Activated CD8-positive, alpha-beta memory T cell treated with anti-CD3 and anti-CD28 coated beads for 4 hours (primary cell): ENCODE results near the gene DNAJC7.
"Not testable (repeated sequence)": the region's sequence is repeated elsewhere in the genome, so short reads cannot be mapped to it uniquely, and the experiment has no call there.

Source experiments
- DNase-seq, 2 donors: peaks; one replicate each; pipeline ENCODE4 v3.0.0-alpha.2; 2020; ENCODE audit warnings: low read depth in 2 of 2

DNAJC7 gene

GRCh38 chr17:42041619-42042018, 24.4 kb upstream of the DNAJC7 start:
- no peak for DNase-seq

DNA sequence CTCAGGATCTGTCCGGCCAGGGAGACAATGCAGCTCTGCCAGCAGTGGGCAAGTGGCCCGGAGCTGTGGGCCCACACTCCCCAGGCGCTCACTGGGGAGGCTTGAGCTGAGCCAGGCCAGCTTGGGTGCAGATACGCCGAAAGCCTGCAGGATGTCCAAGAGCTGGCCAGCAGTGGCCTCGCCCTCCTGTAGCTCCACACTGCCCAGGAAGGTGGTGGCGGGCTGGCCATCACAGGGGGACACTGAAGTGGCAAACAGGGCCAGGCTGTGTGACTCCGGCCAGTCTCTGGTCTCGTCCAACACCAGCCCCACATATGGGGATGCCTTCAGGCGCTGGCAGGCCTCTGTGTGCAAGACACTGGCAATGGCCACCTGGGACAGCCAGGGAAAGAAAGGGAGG, 23.6 kb upstream of the DNAJC7 start:
- DNase-seq, result no peak

GRCh38 chr17:42039794-42040763, 22.8 kb upstream of the DNAJC7 start:
- DNase-seq, result no peak

- no peak for DNase-seq
Measured at GRCh38 chr17:42038221-42038973, 21.2 kb upstream of the DNAJC7 start.

GRCh38 chr17:42034059-42034458, 16.8 kb upstream of the DNAJC7 start:
- no peak for DNase-seq

DNA sequence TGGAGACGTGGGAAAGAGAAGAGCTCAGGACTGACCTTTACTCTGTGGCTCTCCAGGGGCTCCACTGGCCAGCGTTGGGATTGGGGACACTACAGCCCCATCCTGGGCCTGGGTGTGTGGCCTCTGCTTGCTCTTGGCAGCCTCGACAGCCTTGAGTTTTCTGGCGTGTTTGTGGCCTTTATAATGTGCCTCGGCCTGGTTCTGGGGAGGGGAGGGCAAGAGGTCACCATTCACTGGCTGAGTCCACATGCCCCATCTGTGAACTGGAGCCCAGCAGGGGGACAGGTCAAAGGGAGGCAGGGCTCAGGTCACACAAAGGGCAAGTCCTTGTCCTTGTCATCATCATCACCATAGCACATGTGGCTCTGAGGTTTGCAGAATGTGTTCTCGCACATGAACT, 14.3 kb upstream of the DNAJC7 start:
- DNase-seq, result no peak

GRCh38 chr17:42028791-42029127, 11.5 kb upstream of the DNAJC7 start:
- DNase-seq, result no peak

DNA sequence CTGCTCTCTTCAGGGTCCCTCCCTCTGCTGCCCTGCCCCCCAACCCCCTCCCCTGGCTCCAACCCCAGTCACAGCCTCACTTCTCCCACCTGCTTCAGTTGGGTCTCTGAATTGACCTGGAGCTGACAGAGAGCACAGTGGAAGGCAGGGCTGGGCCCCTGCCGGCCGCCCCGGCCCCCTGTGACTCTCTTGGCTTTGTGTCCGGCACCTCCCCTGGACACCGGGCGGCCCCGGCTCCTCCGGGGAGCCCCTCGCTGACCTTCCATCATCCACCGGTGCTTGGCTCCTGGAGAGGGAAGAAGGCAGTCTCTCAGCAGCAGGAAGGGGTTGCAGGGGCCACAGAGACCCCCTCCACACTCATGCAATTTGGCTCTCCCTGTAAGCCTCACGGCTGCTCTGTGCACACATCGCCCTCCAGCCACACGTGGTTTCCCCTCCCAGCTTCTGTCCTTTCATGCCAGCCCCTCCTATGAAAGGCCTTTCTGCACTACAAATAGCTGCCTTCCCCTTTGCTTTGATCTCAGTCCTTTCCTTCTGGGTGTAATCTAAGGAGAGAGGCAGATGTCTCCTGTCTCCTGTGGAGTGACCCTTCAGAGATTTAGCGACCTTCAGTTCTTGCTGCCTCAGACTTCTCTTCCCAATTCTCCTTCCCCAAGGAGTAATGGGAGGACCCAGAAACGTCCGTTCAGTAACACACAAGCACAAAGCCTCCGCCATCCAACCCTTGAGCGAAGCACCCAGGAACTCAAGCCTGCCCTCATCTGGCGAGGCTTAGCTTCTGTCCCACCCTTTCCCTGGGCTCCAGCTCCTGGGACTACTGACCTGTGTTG, 10.9 kb upstream of the DNAJC7 start:
- DNase-seq, result no peak

GRCh38 chr17:42027590-42027889, 10.3 kb upstream of the DNAJC7 start:
- no peak for DNase-seq

GRCh38 chr17:42026857-42027589, 9.8 kb upstream of the DNAJC7 start:
- DNase-seq, result no peak

- DNase-seq, result no peak
Measured at GRCh38 chr17:42025936-42026335, 8.7 kb upstream of the DNAJC7 start.

DNA sequence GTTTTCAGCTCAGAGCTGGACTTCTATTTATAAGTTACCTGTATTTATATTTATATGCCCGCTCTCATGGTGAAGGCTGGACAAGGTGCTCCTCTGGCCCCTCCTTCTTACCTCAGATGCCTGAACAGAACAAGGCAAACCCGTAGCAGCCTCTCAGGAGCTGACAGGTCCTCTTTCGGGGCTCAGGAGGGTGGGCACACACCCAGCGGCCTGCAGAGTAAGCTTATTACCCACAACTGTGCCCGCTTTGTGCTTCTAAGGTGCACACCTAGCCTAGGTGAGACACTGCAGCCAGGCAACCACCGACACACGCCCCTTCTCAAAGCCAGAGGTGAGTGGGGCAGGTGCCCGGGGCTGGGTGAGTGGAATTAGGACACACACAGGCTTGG, 7.9 kb upstream of the DNAJC7 start:
- no peak for DNase-seq

DNA sequence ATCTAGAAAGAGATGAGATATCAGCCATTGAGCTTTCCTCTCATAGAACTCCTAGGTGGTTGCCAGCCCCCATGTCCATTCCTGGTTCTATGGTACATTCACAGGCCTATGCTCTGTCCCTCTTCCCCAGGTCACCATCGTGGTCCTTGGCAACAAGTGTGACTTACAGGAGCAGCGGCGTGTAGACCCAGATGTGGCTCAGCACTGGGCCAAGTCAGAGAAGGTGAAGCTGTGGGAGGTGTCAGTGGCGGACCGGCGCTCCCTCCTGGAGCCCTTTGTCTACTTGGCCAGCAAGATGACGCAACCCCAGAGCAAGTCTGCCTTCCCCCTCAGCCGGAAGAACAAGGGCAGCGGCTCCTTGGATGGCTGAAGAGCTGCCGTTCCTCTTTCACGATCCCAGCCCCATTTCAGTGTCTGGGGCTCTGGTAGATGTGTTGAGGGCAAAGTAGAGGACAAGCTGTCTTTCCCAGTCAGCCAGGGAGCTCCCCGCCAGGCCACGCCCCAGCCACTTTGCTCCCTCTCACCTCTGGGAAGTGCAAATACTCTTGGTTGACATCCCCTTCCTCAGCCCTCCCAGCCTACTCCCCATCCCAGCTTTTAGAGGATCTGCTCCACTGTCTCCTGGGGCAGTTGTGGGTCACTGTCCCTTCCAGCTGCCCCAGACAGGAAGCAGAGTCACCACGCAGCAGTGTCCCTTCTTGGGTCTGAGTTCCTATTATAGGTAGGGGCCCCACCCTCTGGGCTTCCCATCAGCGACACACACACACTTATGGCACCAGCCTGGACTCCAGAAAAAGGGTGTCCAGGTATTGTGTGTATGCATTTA, 6.5 kb upstream of the DNAJC7 start:
- no peak for DNase-seq

DNA sequence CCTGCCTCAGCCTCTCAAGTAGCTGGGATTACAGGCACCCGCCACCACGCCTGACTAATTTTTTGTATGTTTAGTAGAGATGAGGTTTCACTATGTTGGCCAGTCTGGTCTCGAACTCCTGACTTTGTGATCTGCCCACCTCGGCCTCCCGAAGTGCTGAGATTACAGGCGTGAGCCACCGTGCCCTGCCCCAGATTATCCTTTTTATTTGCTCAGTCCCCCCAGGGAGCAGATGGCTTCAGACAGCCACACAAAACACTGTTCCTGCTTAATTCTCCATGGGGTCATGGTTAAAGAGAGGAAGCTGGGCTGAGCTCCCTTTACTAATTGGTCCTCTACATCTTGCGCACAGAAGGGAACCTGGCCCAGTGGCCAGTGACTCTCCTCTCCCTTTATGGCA, 3.6 kb upstream of the DNAJC7 start:
- DNase-seq, result not testable (repeated sequence)

DNA sequence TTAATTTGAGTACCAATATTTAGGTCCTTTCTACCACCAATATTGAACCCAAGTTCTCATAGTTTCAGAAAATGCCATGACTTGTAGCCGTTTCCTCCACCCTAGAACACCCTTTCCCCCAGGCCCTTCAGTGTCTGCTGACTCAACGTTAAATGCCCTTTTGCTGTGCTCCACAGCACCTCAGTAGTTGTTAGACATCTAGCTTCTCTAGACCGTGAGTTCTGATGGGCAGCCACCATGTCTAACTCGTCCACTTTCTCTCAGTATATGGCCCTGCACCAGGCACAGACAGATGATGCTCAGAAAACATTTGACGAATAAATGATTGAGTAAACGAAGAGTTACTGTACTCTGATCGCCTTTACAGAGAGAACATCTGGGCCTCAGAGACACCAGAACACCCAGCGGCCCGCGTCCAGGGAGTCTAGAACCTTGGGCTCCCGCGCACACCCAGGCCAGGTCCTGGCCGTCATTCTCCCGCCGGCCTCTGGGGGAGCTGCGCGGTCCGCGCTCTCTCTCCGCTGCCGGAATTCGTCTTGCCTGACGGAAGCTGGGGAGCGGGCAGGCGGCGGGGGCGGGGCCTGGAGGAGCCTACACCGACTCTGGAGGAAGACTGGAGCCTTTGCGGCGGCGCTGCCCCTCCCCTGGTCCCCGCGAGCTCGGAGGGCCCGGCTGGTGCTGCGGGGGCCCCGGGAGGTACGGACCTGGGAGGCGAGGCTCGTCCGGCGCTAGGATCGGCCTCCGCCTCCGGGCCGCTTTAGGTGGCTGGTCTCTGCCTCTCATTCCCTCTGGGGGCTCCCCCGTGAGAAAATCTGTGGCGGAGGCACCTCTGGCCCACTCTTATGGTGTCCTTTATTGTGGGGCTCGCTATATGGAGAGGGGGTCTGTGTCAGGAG, 2.5 kb upstream of the DNAJC7 start, which contains the start of gene NKIRAS2:
Gene NKIRAS2, plus strand, starts transcription at position 582 of the 896 bp plus-strand sequence. CDS start 1,488 bp downstream, outside the sequence.
- peak; percentile 83 to 84 for DNase-seq

GRCh38 chr17:42018988-42019387, 1.7 kb upstream of the DNAJC7 start:
- DNase-seq, result no peak

GRCh38 chr17:42018339-42018738, 1.1 kb upstream of the DNAJC7 start:
- no peak for DNase-seq

DNA sequence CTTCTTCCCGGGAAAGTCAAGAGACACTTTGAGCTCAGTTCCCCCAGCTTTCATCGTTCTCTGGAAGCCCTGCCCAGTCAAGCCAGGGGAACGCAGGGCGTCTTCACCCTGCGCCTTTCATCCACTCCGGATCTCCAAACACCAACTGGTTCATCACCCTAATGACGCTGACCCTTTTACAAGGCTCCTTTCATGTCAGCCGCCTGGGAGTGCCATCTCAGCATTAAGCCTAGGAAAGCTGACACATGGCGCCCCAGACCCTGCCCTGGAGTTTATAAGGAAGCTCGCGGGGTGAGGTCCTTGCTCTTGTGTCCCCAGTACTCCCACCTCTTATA, 594 bp upstream of the DNAJC7 start:
- DNase-seq, result no peak

GRCh38 chr17:42016411-42016831, 818 bp downstream of the DNAJC7 start:
- DNase-seq, result no peak

DNA sequence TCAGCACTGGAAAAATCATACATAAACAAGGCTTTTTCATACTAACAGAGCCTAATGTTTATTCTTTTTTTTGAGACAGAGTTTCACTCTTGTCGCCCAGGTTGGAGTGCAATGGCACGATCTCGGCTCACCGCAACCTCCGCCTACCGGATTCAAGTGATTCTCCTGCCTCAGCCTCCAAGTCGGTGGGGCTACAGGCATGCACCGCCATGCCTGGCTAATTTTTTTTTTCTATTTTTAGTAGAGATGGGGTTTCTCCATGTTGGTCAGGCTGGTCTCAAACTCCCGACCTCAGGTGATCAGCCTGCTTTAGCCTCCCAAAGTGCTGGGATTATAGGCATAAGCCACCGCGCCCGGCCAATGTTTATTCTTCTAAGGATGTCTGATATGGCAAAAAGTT, 3.5 kb downstream of the DNAJC7 start:
- DNase-seq, result not testable (repeated sequence)
